Activated naive CD8-positive, alpha-beta T cell treated with anti-CD3 and anti-CD28 coated beads, Interleukin-2, amount 10 ng/mL, durations not matched to agents 7 days and 5 days (primary cell): ENCODE data around the gene HBA1. TPM values are rescaled to one million over a fixed set of nuclear protein-coding genes. Genes with fewer than 3 reads are reported as not detected.
"Not testable (repeated sequence)": the region's sequence is repeated elsewhere in the genome, so short reads cannot be mapped to it uniquely, and the experiment has no call there.

Source experiments
- ATAC-seq: fragments of 150-1000 bp; cut with Tn5 transposase; one replicate; pipeline ENCODE4 v1.10.0; 2021; ENCODE audit warnings: low read depth, moderate library complexity
- POLR2A ChIA-PET: fragments of 350-600 bp; sonication (Branson Sonifier 250); formaldehyde crosslinking; loops from one replicate; lab custom pipeline; 2021; ENCODE audit warnings: antibody characterized with exemption; lab: Charles Lee
- DNase-seq: peaks from one replicate; pipeline ENCODE4 v3.0.0; 2021
- H3K27ac Mint-ChIP-seq: one replicate; pipeline ENCODE4 v1.8.0; 2022; ENCODE audit warnings: mild to moderate bottlenecking, mixed read lengths
- H3K27me3 Mint-ChIP-seq: one replicate; pipeline ENCODE4 v1.8.0; 2022; ENCODE audit warnings: mild to moderate bottlenecking, moderate library complexity, mixed read lengths
- H3K36me3 Mint-ChIP-seq: one replicate; pipeline ENCODE4 v1.8.0; 2021; ENCODE audit warnings: mild to moderate bottlenecking, mixed read lengths
- H3K4me1 Mint-ChIP-seq: one replicate; pipeline ENCODE4 v1.8.0; 2021; ENCODE audit warnings: mixed read lengths
- H3K4me3 Mint-ChIP-seq: one replicate; pipeline ENCODE4 v1.8.0; 2022; ENCODE audit warnings: mild to moderate bottlenecking, moderate library complexity, mixed read lengths
- H3K9me3 Mint-ChIP-seq: one replicate; pipeline ENCODE4 v1.8.0; 2021; ENCODE audit warnings: mixed read lengths
- total RNA-seq, 2 experiments: library from RNA; stranded (reverse); gene quantifications; one replicate each; pipeline ENCODE4 v1.2.3, GENCODE V29; 2021

Gene HBA1
- total RNA-seq, 2 experiments from 2014 or later: not detected

- Mint-ChIP-seq H3K4me3 (peak within 1 kb of the TSS; percentile 13), H3K27ac (no peak within 1 kb of the TSS), H3K27me3 (peaks cover 37% of the 10 kb centered on the region), H3K4me1 (peaks cover 5% of the 10 kb centered on the region), H3K9me3 (no peaks in the 10 kb centered on the region), H3K36me3 (no peaks in the 10 kb centered on the region)
- POLR2A ChIA-PET: no interaction called here
- ATAC-seq (peak; percentile 9), DNase-seq (no peak)
These were observed 24.0 kb upstream of the HBA1 start, which contains the start of gene HBZ for GRCh38 chr16:152141-153128. Gene HBZ (plus strand): TSS chr16:152644. CDS start chr16:152910, 266 bp downstream.

- POLR2A ChIA-PET, H3K27ac Mint-ChIP-seq, H3K4me1 Mint-ChIP-seq, ATAC-seq, H3K36me3 Mint-ChIP-seq, H3K9me3 Mint-ChIP-seq, DNase-seq: not testable (repeated sequence)
- peak overlapping the region; percentile 13 for H3K4me3 Mint-ChIP-seq
- peaks cover 36% of the 10 kb centered on the region for H3K27me3 Mint-ChIP-seq
These were observed 23.4 kb upstream of the HBA1 start for GRCh38 chr16:153129-153521.

- peak; percentile 58 for ATAC-seq
- POLR2A ChIA-PET, H3K9me3 Mint-ChIP-seq, H3K4me1 Mint-ChIP-seq, DNase-seq, H3K27ac Mint-ChIP-seq, H3K4me3 Mint-ChIP-seq, H3K36me3 Mint-ChIP-seq: not testable (repeated sequence)
- peaks cover 35% of the 10 kb centered on the region for H3K27me3 Mint-ChIP-seq
These were observed 22.8 kb upstream of the HBA1 start for GRCh38 chr16:153550-154216.

- H3K4me1 Mint-ChIP-seq: peaks cover 5% of the 10 kb centered on the region
- peak overlapping the region; percentile 78 for H3K4me3 Mint-ChIP-seq
- peak; percentile 52 for DNase-seq
- H3K27ac Mint-ChIP-seq: no peak overlapping the region
- peaks cover 31% of the 10 kb centered on the region for H3K27me3 Mint-ChIP-seq
- H3K36me3 Mint-ChIP-seq: no peaks in the 10 kb centered on the region
- H3K9me3 Mint-ChIP-seq: no peaks in the 10 kb centered on the region
- POLR2A ChIA-PET: no interaction called here
- peak; percentile 27 for ATAC-seq
These were observed 22.1 kb upstream of the HBA1 start for GRCh38 chr16:154217-155030.

GRCh38 chr16:155031-155398, 21.5 kb upstream of the HBA1 start:
- Mint-ChIP-seq H3K27me3 (peaks cover 28% of the 10 kb centered on the region), H3K27ac (no peak overlapping the region), H3K4me1 (peaks cover 5% of the 10 kb centered on the region), H3K4me3 (peak overlapping the region; percentile 78), H3K36me3 (no peaks in the 10 kb centered on the region), H3K9me3 (no peaks in the 10 kb centered on the region)
- ATAC-seq (no peak), DNase-seq (no peak)
- POLR2A ChIA-PET: no interaction called here

- DNase-seq: no peak
- POLR2A ChIA-PET: no interaction called here
- ATAC-seq: no peak
These were observed 17.2 kb upstream of the HBA1 start for GRCh38 chr16:159136-159849.

GRCh38 chr16:160242-160641, 16.2 kb upstream of the HBA1 start:
- H3K4me1 Mint-ChIP-seq, H3K9me3 Mint-ChIP-seq, ATAC-seq, DNase-seq, H3K4me3 Mint-ChIP-seq, H3K36me3 Mint-ChIP-seq, POLR2A ChIA-PET, H3K27ac Mint-ChIP-seq: not testable (repeated sequence)
- peaks cover 24% of the 10 kb centered on the region for H3K27me3 Mint-ChIP-seq

More at GRCh38 chr16:159136-159849, 17.2 kb upstream of the HBA1 start:
- Mint-ChIP-seq H3K36me3 (no peaks in the 10 kb centered on the region), H3K4me3 (no peak overlapping the region), H3K27me3 (peaks cover 28% of the 10 kb centered on the region), H3K4me1 (peaks cover 5% of the 10 kb centered on the region), H3K27ac (no peak overlapping the region), H3K9me3 (no peaks in the 10 kb centered on the region)

- POLR2A ChIA-PET: no interaction called here
- Mint-ChIP-seq H3K9me3 (no peaks in the 10 kb centered on the region), H3K4me3 (no peak overlapping the region), H3K4me1 (no peaks in the 10 kb centered on the region), H3K27ac (no peak overlapping the region), H3K27me3 (peaks cover 25% of the 10 kb centered on the region), H3K36me3 (no peaks in the 10 kb centered on the region)
- ATAC-seq (no peak), DNase-seq (no peak)
These were observed 15.7 kb upstream of the HBA1 start for GRCh38 chr16:160691-161190.

GRCh38 chr16:162271-162991, 14.0 kb upstream of the HBA1 start:
- Mint-ChIP-seq H3K36me3 (no peaks in the 10 kb centered on the region), H3K4me3 (no peak overlapping the region), H3K9me3 (no peaks in the 10 kb centered on the region), H3K4me1 (peaks cover 3% of the 10 kb centered on the region), H3K27ac (no peak overlapping the region), H3K27me3 (peaks cover 30% of the 10 kb centered on the region)
- ATAC-seq (no peak), DNase-seq (no peak)
- POLR2A ChIA-PET: no interaction called here

- POLR2A ChIA-PET, H3K27ac Mint-ChIP-seq, H3K9me3 Mint-ChIP-seq, DNase-seq, H3K4me3 Mint-ChIP-seq, H3K4me1 Mint-ChIP-seq, H3K36me3 Mint-ChIP-seq, ATAC-seq: not testable (repeated sequence)
- H3K27me3 Mint-ChIP-seq: peaks cover 37% of the 10 kb centered on the region
These were observed 13.3 kb upstream of the HBA1 start for GRCh38 chr16:163139-163538.

- POLR2A ChIA-PET, H3K27ac Mint-ChIP-seq, H3K4me3 Mint-ChIP-seq, DNase-seq, H3K9me3 Mint-ChIP-seq, H3K36me3 Mint-ChIP-seq, ATAC-seq, H3K4me1 Mint-ChIP-seq: not testable (repeated sequence)
- peaks cover 40% of the 10 kb centered on the region for H3K27me3 Mint-ChIP-seq
These were observed 12.8 kb upstream of the HBA1 start for GRCh38 chr16:163696-164095.
